HG02642 (cell line): ENCODE data around the gene PLCL2.

Source experiments
- ATAC-seq: cut with Tn5 transposase; IDR thresholded peaks from one replicate; pipeline ENCODE4 v1.9.1; 2021; ENCODE audit warnings: mild to moderate bottlenecking; ENCODE audit not compliant: unreplicated experiment, poor library complexity

Gene PLCL2

DNA sequence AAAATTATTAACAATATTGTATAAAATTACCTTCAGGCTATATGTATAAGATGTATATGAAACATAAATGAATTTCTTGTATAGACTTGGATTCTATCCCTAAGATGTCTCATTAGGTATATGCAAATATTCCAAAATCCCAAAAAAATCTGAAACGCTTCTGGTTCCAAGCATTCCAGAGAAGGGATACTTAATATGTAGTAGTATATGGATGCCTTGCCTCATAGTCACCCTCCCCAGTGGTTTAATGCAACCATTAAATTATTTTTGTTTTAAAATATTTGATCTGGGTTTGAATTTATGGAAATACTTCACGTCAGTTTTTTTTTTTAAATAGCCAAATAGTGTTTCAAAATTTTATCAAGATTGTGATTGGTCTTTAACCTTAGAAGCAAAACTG lies 27.2 kb downstream of the PLCL2 start:
- no peak for ATAC-seq

DNA sequence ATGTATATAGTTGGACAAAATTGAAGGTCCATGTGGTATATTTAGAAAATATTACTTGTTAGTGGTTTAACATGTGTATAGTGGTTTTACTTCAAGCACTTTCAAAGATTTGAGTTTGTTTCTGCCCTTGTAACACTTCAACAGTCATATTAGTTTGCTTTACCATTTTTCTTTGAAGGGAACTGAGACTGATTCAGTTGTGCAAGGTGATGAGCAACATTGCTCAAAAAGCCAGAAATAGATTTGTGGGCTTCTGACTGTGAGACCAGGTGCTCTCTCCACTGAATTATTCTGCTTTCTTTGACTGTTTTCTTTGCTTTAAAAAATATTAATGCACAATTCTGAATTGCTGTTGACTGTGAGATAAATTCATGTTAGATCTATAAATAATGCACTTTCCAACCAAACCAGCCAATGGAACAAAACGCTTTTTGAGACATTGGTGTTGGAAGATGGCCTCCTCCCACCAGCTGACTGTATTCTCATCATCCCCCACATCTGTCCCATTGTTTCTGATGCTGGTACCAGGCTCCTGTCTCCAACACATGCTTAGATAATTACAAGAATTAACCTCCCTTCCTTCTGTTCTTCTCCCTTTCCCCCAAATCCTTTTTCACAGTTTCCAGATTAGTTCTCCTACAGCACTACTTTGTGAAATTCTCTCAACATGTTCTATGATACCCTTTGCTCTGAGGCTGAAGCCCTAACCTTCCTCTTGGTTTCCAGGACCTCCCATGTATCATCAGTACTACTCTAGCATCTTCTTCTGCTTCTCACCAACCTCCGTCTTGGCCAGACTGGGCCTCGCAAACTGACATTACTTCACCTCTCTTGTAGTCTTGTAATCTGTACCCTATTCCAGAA lies 27.9 kb downstream of the PLCL2 start:
- peak; percentile 94 for ATAC-seq

DNA sequence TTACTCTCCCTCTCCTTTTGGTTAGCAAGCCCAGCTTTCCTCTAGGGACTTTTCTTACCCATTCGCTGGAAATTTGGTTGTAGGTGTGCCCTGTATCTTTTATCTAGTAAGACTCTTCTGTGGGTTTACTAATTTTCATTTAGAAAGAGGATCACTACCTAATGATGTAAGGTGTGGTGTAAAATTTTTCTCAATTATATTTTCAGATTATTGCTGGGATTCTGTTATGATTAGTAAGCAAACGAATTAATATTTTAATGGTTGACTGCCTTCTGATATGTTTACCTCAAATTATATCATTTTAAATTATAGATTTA lies 28.5 kb downstream of the PLCL2 start:
- ATAC-seq = peak; percentile 8

GRCh38 chr3:16916840-16917239 lies 32.1 kb downstream of the PLCL2 start:
- no peak for ATAC-seq

GRCh38 chr3:16917256-16917935 lies 32.6 kb downstream of the PLCL2 start:
- ATAC-seq = no peak

DNA sequence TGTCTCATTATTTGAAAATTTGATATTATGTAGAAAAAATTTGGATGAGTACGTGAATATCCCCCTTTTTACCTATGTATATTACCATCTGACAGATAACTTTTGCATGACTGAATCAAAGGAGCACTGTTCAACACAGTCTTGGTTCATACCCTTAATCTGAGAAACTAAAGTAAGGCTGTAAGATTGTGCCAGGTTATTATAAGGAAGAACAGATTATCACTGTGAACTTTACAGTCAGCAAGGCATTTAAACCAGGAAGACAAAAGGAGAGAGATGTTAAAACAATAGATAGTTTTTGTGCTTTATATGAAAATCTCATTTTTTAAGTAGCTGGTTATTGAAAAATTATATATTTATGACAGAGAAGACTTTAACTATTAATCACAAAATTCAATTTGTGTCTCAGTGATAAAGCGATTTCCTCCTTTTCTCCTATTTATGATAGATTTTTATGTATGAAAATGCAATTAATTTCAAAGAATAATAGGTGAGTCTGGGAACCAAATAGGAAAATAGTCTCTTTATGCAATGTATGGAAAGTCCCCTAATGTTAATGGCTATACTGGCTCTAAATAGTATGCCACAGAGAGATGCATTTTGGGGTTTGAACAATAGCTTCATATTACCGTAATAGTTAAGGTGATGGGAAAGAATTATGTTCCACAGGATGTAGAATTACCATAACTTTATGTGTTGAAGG lies 33.4 kb downstream of the PLCL2 start:
- no peak for ATAC-seq

DNA sequence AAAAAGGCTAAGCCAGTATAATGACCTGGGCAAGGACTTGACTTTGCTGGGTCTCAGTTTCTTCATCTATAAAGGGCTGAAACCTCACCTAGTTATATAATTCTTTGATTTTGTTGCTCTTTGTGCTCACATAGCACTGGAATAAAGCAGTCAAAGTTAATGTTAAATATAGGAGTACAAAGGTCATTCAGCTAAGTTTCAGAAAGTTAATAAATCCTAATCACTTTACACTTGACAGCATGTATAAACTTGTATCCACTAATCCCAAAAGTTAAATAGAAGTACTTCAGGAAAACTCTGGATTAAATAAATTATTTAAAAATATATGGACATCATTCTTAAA lies 33.9 kb downstream of the PLCL2 start:
- no peak for ATAC-seq

DNA sequence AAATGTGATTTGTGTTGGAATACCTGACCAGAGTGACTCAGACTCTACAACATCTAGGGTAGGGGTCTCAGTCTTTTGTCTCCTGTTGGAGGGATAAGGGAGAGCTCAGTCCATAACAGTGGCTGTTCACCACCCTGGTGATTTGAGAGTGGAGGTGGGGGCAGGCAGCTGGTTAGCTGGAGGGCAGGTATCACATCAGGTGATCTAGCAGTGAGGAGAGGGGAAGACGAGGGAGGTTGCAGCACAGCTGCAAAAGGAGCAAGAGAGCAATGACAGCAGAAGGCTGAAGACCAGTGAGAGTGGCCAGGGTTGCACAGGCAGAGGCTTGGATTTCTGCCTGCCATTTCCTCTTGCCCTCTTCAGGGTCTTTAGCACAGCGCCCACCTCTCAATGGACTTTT lies 38.4 kb downstream of the PLCL2 start:
- ATAC-seq = no peak

GRCh38 chr3:16927485-16927884 lies 42.7 kb downstream of the PLCL2 start:
- no peak for ATAC-seq

GRCh38 chr3:16928386-16929132 lies 43.8 kb downstream of the PLCL2 start:
- ATAC-seq = peak; percentile 49

DNA sequence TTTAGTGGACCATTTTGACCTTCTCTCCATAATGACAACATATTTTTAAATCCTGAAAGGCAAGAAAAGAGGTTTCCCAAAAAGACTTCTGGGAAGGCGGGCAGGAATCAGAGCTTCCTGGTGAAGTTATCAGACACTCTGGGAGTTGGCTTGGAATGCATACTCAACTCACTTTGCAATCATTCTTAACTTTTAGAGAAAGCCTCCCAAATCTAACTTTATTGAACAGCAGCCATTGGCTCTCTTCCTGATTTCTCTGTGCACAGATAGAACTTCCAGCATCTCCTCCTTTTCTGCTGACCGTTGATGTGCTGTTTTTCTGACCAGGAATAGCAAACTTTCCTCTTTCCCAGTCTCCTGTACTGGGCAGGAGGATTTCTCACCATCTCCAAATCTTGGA lies 44.6 kb downstream of the PLCL2 start:
- ATAC-seq = no peak

- peak; percentile 52 for ATAC-seq
Measured at GRCh38 chr3:16932877-16933276, 48.1 kb downstream of the PLCL2 start.

DNA sequence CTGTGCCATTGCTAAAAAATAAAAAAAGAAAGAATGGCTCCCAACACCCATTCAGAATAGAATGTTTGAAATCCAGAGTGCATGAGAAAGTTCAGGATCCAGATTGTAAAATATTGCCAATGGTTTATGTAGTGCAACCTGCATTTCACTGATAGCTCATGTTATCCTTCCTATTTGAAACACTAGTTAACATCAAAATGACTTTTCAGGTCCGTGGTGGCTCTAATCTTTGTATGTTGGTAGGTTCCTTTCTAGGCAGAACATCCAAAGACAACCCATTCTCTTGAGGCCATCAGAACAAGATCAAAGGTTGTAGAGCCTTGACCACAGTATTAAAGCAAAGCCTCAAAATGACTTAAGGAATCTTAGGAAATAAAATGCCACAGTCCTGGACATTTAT lies 51.0 kb downstream of the PLCL2 start:
- ATAC-seq = no peak

DNA sequence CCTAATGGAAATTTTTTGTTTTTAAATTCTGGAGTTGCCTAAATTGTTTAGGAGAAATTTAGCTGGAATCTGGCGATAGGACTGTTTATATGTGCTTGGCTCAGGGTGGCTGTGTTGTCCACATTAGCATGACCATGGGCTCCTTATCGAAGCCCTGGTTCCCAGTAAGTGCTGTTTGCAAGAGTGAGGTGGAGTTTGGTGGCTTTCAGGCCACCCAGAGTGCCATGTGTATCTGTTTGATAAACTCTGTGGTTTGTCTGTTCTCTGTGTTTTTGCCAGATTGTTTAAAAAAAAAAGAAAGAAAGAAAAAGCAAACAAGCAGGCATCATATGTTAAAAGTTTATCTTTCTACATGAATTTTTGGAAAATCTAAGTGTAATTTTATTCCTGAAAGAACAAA lies 51.5 kb downstream of the PLCL2 start:
- no peak for ATAC-seq

DNA sequence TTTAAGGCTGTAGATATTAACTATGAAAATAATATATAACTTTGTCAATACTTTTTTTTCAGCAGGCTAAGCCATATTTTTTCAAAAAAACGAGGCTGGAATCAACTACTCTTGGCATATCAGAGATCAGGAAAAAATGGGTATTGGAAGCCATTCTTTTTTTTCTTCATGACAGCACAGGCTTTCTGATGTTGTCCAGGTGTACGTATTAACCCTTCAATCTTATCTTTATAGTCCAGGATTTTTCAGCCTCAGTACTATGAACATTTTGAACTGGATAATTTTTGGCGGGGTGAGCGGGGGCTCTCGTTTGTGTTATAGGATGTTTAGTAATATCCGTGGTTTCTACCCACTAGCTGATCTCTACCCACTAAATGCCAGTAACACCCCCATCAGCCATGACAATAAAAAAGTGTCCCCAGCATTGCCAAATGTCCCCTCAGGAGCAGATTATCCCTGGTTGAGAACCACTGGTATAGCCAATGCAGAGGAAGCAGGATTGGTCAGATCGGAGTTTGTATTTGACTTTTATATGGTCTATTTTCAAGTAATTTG lies 52.0 kb downstream of the PLCL2 start:
- no peak for ATAC-seq

DNA sequence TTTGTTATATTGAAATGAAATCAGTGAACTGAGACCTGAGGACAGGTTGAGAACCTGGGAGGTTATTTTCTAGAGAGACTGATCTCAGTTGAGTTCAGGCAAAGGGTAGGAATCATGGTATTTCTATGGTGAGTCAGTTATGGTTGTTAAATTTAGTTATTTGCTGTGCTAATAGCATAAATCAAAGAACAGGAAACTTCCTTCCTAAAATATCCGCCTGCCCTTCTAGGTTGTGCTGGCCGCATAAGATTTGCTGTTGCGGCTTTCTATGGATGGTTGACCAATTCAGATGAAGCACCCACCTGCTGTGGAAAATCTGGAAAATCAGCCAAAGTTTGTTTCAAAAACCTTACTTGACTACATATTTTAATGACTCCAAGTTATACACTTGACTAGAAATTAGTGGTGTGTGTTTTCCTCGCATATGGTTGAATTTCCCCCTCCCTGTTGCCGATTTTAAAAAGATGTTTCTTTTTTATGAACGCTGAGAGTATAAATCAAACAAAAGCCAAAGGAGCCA lies 52.6 kb downstream of the PLCL2 start:
- ATAC-seq = no peak

GRCh38 chr3:16940769-16941700 lies 56.3 kb downstream of the PLCL2 start:
- no peak for ATAC-seq

- no peak for ATAC-seq
Measured at GRCh38 chr3:16942955-16943354, 58.2 kb downstream of the PLCL2 start.

- ATAC-seq = no peak
Measured at GRCh38 chr3:16943857-16944256, 59.1 kb downstream of the PLCL2 start.
